ENCODE results near the gene ATP8A1.
"Not testable (repeated sequence)": the region's sequence is repeated elsewhere in the genome, so short reads cannot be mapped to it uniquely, and the experiment has no call there.

ATP8A1 gene

GRCh38 chr4:42497142-42497910 lies 159.6 kb downstream of the ATP8A1 start:
- no peak for DNase-seq

- no peak for DNase-seq
Measured at GRCh38 chr4:42492962-42493361, 163.9 kb downstream of the ATP8A1 start.

- no peak for DNase-seq
Measured at GRCh38 chr4:42490015-42490414, 166.9 kb downstream of the ATP8A1 start.

- DNase-seq, result no peak
Measured at GRCh38 chr4:42489095-42489494, 167.8 kb downstream of the ATP8A1 start.

- no peak for DNase-seq
Measured at GRCh38 chr4:42488554-42488953, 168.4 kb downstream of the ATP8A1 start.

- no peak for DNase-seq
Measured at GRCh38 chr4:42488114-42488513, 168.8 kb downstream of the ATP8A1 start.

- no peak for DNase-seq
Measured at GRCh38 chr4:42487230-42487629, 169.7 kb downstream of the ATP8A1 start.

- not testable (repeated sequence) for DNase-seq
Measured at GRCh38 chr4:42486156-42486555, 170.7 kb downstream of the ATP8A1 start.

- no peak for DNase-seq
Measured at GRCh38 chr4:42484630-42485029, 172.3 kb downstream of the ATP8A1 start.

- DNase-seq, result no peak
Measured at GRCh38 chr4:42483426-42484379, 173.2 kb downstream of the ATP8A1 start.

- DNase-seq, result no peak
Measured at GRCh38 chr4:42482516-42483327, 174.2 kb downstream of the ATP8A1 start.

- no peak for DNase-seq
Measured at GRCh38 chr4:42480717-42481116, 176.2 kb downstream of the ATP8A1 start.

- DNase-seq, result no peak
Measured at GRCh38 chr4:42480281-42480680, 176.6 kb downstream of the ATP8A1 start.

GRCh38 chr4:42478946-42479345 lies 178.0 kb downstream of the ATP8A1 start:
- no peak for DNase-seq

GRCh38 chr4:42478509-42478908 lies 178.4 kb downstream of the ATP8A1 start:
- DNase-seq, result no peak

- DNase-seq, result no peak
Measured at GRCh38 chr4:42474406-42474805, 182.5 kb downstream of the ATP8A1 start.

- DNase-seq, result no peak
Measured at GRCh38 chr4:42473071-42473684, 183.7 kb downstream of the ATP8A1 start.

- no peak for DNase-seq
Measured at GRCh38 chr4:42471896-42472295, 185.0 kb downstream of the ATP8A1 start.

GRCh38 chr4:42470023-42470422 lies 186.9 kb downstream of the ATP8A1 start:
- DNase-seq, result no peak

- DNase-seq, result not testable (repeated sequence)
Measured at GRCh38 chr4:42467777-42468176, 189.1 kb downstream of the ATP8A1 start.

- no peak for DNase-seq
Measured at GRCh38 chr4:42466273-42466844, 190.5 kb downstream of the ATP8A1 start.

- no peak for DNase-seq
Measured at GRCh38 chr4:42464550-42465094, 192.3 kb downstream of the ATP8A1 start.
